CD4-positive, alpha-beta T cell treated with Interleukin-17A for 4 hours (primary cell): Measurements from ENCODE around the gene TTLL6.

ENCODE experiments used
- DNase-seq: peaks from one replicate; pipeline ENCODE4 v3.0.0-alpha.2; 2020; ENCODE audit warnings: mixed read lengths

Gene TTLL6

DNA sequence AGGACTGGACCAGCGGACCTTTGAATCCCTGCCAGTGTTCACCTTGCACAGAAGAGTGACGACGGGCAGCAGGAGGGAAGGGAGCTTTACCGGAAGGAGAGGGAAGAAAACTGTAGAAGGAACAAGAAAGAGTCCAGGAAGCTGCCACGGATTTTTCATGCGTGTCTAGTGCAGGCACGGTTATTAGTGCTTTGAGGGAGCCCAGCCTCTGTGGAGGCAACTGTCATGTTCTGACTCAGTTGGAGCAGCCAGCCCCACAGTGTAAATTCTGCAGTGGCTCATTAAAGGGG is 82.0 kb downstream of the TTLL6 start:
- no peak for DNase-seq

DNA sequence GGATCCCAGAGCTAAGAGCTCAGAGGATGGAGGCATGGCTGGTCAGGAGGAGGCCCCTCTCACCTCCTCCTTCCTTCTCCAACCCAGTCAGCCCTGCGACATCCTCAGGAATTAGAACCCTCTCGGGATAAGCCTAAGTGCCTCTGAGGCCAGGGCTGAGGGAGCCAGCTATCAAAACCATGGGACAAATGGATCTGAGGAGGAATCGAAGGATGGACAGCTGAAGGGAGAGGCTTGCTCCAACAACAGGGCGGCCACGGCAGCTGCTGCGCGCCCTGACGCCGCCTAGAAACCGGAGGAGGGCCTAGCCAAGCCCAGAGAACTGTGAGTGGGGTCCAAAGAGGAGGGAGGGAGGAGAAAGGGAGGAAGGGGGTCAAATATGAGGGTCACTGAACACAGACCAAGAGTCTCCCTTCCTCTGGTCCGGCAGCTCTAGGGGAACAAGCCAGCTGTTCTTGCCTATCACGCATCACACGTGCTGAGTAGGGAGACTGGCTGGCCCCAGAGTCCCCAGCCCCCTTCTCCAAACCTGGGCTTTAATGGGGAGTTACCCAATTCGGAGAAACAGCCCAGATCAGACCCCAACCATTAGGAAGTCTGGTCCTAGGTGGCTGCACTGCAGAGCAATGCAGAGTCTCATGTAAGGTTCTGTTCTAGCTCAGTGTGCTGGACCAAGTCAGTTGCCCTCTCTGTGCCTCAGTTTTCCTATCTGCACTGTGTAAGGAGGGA is 82.5 kb downstream of the TTLL6 start:
- no peak for DNase-seq

GRCh38 chr17:48733632-48734328 is 83.2 kb downstream of the TTLL6 start:
- DNase-seq, result no peak

GRCh38 chr17:48732688-48733629 is 84.1 kb downstream of the TTLL6 start:
- DNase-seq, result no peak

GRCh38 chr17:48731355-48731754 is 85.7 kb downstream of the TTLL6 start:
- DNase-seq, result no peak

GRCh38 chr17:48730240-48730550 is 86.8 kb downstream of the TTLL6 start:
- no peak for DNase-seq

DNA sequence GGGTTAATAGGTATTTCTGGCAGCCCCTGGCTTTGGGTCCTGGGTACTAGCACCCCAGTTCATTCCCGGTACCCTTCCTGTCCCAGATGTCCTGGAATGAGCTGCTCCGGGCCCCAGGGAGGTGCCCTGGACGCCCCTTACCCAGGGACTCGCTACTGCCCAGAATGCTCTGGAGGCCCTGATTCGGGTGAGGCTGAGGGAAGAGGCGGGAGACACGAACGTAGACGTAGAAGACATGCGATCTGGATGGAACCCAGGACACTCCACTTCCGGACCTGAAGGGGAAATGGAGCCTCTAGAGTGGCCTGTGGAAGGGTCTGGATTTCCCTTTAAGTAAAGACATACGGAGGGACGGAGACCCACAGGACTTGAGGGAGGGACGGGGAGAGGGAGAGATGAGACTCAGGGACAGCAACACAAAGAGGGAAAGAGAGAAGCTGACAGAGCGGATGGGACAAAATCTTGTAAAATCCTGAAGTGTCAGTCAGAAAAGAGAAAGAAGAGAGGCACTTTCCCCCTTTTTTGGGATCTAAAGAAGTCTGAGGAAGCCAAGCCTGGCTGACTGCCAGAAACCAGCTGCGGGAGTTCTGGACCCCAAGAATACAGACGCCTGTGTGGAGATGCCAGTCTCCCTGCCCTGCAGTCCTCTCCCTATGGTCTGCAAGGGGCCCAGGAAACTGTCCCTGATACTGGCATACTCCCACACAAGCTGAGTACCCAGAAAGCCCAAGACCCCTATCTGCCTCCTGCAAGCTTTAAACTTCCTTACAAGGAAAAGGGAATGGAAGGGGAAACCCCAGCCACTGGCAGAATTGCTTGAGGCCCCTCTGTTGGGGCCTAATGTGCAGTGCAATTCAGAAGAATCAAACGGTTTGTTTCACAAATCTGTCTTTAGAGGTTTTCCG is 87.4 kb downstream of the TTLL6 start:
- no peak for DNase-seq

- DNase-seq, result peak; percentile 43
Measured at GRCh38 chr17:48728232-48729231, 88.5 kb downstream of the TTLL6 start, which contains the start of gene HOXB13. Gene HOXB13, minus strand, starts transcription at chr17:48728750. Its CDS starts 157 bp downstream, at chr17:48728593.

GRCh38 chr17:48727415-48728175 is 89.4 kb downstream of the TTLL6 start:
- no peak for DNase-seq

- no peak for DNase-seq
Measured at GRCh38 chr17:48726916-48727286, 90.1 kb downstream of the TTLL6 start.

DNA sequence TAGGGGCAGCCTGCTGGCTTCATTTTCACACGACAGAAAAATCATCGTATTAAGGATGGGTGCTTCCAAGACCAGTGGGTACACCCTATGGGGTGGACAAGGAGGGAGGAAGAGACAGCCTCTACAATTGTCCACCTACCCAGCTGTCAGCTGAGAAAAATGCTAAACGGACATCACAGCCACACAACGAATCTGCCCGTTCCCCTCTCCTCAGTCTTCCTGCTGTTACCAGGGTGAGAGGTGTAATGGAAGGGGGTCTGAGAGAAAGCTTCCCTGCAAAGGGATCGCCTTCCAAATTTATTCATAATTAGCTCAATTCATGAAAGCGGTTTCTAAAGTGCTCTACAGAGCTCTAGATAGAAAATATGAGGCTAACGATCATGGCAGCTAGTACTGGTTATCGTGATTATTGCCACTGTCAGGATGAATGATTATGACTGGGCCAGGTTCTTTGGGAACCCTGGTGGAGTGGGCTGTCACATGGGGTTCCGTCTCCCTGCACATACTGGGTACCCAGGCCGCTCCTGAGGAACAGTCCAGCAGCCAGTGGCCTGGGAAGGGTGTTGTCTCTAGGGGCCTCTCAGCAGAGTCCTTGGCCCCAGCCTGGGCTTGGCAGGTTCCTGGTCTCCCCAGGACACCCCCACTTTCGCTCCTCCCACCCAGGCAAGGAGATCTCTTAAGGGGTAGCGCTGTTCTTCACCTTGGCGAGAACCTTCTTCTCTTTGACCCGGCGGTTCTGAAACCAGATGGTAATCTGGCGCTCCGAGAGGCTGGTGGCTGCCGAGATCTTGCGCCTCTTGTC is 90.7 kb downstream of the TTLL6 start:
- DNase-seq, result no peak

GRCh38 chr17:48725288-48726064 is 91.6 kb downstream of the TTLL6 start:
- no peak for DNase-seq

DNA sequence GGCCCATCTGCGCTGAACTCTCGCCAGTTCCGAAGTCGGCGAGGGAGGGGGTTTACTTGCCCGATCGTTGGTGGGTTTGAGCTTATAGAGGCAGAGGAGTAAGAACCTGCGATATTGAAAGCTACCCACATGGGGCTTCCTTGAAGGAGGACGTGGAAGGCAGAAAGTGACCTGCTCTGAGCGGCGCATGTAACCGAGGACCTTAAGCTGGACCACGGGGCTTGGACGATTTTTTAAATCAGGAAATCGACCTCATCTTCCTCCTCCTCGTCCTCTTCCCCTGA is 92.1 kb downstream of the TTLL6 start:
- no peak for DNase-seq

GRCh38 chr17:48724251-48725003 is 92.6 kb downstream of the TTLL6 start:
- DNase-seq, result peak; percentile 85

DNA sequence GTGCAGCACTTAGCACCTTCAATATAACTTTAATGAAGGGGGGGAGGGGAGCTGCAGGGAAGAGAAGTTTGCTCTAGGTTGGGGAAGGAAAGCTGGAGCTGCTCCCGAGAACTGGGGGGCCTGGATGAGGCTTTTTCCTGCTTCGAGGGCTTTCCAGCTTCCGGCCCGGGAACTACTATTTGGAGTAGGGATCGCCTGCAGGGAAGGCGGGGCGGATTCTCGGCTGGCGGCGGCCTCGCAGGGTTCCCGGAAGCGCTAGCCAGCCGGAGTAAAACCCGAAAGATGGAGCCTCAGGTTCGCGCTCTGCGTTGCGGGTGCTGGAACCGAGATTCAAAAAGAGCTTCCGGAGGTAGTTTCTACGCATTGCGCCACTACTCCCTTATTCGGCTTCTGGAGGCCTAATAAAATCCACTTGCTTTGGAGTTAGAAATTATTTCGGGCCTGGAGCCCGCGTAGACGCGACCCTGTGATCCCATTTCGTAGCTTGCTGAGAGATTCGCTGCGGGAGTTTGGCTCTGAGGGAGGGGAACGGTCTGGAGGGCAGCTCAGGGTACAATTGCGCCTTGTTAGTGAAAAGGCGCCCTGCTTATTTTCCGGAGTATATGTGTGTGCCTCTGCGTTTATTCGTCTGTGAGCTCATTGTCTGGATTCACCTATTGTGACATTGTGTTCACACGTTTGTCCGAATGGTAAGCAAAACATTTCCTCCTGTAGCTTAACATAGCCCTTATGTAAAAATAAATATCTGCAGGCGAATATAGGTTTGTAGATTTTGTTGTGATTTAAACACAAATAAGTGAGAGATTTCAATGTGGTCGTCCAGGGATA is 93.4 kb downstream of the TTLL6 start:
- DNase-seq, result peak; percentile 35

DNA sequence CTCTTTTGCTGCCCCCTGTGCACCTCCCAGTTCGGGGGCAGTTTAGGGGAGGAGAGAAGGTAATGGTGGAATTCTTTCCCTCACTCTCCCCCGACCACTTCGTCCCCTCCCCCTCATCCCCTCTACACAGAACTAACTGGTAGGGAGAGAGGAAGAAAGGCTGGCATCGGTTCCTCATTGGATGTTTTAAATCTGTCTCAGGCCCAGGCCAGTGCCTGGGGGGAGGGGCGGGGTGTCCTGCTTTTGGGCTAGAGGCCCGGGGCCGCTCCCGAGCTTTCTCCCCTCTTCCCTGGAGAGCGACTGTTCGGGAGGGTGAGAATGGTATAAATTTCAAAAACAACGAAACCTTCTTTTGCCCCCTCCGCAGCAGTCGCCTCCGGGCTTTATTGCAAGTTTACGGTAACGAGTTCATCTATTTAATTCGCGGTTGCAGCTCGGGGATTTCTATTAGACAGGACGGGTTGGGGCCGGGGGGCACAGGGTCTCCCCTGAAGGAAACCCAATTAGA is 94.1 kb downstream of the TTLL6 start, which contains the start of gene PRAC2:
TSS of gene PRAC2 (plus strand) at position 271 of the 508 bp plus-strand sequence. CDS start 1,226 bp downstream, outside the sequence.
- no peak for DNase-seq
